ENCODE measurements around the gene TM4SF4. TPM values are rescaled to one million over a fixed set of nuclear protein-coding genes. Genes with fewer than 3 reads are reported as not detected.

TM4SF4 gene
- total RNA-seq, 1 donor from 2014 or later, result 0.67 TPM

DNA sequence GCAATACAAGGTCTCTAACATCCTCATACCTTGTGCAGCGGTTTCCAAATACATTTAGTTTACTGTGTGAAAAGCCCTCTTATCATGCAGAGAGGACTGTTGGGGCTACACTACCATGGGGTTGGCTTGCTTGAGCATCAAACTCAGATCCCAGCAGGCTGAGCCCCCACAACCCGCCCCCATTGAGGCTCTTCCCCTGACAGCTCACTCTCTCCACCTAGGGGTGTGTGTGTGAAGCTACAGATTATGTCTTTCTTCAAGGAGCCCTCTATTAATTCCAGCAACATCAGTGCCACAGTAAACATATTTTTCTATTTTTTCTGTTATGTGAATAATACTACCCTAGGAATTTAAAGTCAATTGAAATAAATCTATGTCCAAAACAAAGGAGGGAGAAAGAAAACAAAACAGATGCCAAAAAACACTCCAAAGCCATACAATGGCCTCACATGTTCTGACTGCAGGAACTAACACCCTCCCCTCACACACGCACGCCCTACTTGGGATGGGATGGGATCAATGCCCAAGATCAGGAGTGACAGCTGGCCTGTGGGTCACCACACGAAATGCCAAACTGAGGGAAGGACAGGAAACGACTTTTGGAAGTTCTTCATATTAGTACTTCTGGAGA lies 14.7 kb downstream of the TM4SF4 start:
- DNase-seq (ENCODE audit: low spot score), result peak; percentile 29
- H3K27ac Mint-ChIP-seq (ENCODE audit: unreplicated experiment), result no peak overlapping the region
- H3K36me3 Mint-ChIP-seq (ENCODE audit: low read depth, unreplicated experiment), result no peaks in the 10 kb centered on the region
- no peaks in the 10 kb centered on the region for H3K9me3 Mint-ChIP-seq (ENCODE audit: unreplicated experiment)
- peaks cover 17% of the 10 kb centered on the region for H3K4me1 Mint-ChIP-seq (ENCODE audit: unreplicated experiment)
- no peaks in the 10 kb centered on the region for H3K27me3 Mint-ChIP-seq (ENCODE audit: unreplicated experiment)
- H3K4me3 Mint-ChIP-seq (ENCODE audit: unreplicated experiment), result no peak overlapping the region
- TF ChIP-seq, protein P1, sequence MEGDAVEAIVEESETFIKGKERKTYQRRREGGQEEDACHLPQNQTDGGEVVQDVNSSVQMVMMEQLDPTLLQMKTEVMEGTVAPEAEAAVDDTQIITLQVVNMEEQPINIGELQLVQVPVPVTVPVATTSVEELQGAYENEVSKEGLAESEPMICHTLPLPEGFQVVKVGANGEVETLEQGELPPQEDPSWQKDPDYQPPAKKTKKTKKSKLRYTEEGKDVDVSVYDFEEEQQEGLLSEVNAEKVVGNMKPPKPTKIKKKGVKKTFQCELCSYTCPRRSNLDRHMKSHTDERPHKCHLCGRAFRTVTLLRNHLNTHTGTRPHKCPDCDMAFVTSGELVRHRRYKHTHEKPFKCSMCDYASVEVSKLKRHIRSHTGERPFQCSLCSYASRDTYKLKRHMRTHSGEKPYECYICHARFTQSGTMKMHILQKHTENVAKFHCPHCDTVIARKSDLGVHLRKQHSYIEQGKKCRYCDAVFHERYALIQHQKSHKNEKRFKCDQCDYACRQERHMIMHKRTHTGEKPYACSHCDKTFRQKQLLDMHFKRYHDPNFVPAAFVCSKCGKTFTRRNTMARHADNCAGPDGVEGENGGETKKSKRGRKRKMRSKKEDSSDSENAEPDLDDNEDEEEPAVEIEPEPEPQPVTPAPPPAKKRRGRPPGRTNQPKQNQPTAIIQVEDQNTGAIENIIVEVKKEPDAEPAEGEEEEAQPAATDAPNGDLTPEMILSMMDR (IDR thresholded peaks at IDR 0.05; ENCODE audit: unreplicated experiment), result peak; percentile 38

DNA sequence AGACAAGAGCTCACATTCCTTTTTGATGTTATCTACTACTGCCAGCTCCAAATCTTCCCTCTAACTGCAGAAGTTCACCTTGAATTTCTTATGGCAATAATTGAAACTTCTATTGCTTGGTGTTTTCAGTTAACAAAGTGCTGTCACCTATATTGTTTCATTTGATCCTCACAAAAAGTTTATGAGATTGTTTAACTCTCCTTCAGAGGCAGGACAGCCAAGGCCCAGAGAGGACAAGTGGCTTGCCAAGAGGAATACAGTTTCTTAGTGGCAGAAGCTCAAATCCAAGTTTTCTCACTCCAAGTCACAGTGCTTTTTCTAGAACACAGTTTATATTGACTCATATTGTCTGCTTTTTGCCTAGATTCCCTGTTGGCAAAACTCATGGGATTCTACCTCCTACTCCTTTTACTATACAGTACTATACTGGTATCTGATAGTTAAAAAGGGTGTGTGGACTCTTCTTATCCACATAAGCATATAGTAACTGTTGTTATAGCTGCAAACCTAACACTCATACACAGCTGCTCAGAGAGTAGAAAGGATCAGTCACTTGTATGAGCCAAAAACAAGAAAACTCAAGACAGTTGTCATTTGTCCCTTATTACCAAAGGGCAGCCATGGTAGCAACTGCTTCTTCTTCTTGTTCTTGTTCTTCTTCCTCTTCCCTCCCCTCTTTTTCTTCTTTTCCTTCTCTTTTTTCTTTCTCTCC lies 15.9 kb downstream of the TM4SF4 start:
- Mint-ChIP-seq H3K27ac (ENCODE audit: unreplicated experiment) (peak overlapping the region; percentile 55), H3K4me3 (ENCODE audit: unreplicated experiment) (no peak overlapping the region), H3K4me1 (ENCODE audit: unreplicated experiment) (peaks cover 17% of the 10 kb centered on the region), H3K36me3 (ENCODE audit: low read depth, unreplicated experiment) (no peaks in the 10 kb centered on the region), H3K27me3 (ENCODE audit: unreplicated experiment) (no peaks in the 10 kb centered on the region), H3K9me3 (ENCODE audit: unreplicated experiment) (no peaks in the 10 kb centered on the region)
- DNase-seq (ENCODE audit: low spot score), result no peak
- TF ChIP-seq, protein P1 (IDR thresholded peaks at IDR 0.05; ENCODE audit: unreplicated experiment), result no peak

DNA sequence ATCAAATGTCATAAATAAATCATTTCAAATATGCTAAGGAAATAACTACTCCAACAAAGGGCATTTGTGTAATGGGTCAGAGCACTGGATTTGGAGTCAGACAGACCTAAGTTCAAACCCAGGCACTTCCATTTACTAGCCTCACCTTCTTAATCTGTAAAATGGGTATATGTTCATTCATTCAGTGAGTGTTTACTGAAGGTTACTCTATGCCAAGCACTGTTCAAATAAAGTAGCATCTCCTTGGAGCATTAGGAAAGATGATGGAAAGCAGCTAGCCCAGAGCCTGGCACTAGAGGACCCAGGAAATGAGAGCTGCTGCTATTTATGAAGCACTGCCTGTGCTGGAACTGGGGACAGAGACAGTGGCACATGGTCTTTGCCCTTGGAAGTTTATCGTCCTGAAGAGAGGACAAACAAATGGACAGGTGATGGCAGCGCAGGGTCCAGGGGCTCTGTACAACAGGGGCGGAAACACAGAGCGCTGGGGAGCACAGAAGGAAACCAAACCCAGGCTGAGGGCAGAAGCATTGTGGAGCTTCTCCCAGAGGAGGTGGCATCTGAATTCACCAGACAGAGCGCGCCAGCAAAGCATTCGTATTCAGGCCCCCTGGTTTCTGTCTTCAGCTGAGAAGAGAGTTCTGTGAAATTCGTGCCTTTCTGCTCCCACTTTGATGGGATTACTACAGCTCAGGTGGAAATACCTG lies 19.0 kb downstream of the TM4SF4 start:
- no peak for DNase-seq (ENCODE audit: low spot score)
- no peak overlapping the region for H3K27ac Mint-ChIP-seq (ENCODE audit: unreplicated experiment)

DNA sequence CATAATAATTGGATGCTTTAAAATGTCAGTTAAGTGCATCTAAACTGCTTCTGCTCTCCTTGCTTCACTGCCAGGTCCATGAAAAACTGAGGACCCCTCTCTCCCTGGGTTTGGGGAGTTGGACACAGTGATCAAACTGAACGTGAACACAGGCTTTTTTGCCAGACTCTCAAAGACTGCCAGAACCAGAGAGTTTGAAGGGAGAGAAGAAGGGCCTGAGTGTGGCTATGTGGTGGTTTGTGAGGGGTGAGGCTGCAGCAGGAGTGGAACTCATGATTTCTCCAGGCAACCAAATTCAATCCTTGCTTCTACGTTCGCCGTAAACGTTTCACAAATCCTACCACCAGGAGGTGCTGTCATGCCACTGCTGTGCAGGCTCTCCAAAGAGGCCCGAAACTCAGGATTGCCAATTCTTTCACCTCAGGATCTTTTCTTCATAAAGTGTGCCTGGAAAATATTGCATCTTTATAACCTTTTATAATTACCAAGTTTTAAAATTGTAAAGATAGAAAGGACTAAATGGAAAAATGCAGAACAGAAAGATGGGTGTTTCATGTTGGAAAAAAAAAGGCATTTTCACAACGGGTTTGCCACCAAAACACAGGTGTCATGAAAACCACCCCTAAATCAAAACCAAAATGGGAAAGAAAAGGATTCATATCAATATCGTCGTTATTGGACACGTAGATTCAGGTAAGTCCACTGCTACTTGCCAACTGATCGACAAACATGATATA lies 19.7 kb downstream of the TM4SF4 start:
- peaks cover 14% of the 10 kb centered on the region for H3K4me1 Mint-ChIP-seq (ENCODE audit: unreplicated experiment)
- peaks cover 2% of the 10 kb centered on the region for H3K27me3 Mint-ChIP-seq (ENCODE audit: unreplicated experiment)
- TF ChIP-seq, protein P1 (IDR thresholded peaks at IDR 0.05; ENCODE audit: unreplicated experiment), result peak; percentile 84
- no peaks in the 10 kb centered on the region for H3K9me3 Mint-ChIP-seq (ENCODE audit: unreplicated experiment)
- H3K27ac Mint-ChIP-seq (ENCODE audit: unreplicated experiment), result no peak overlapping the region
- peak; percentile 79 for DNase-seq (ENCODE audit: low spot score)
- H3K4me3 Mint-ChIP-seq (ENCODE audit: unreplicated experiment), result no peak overlapping the region
- no peaks in the 10 kb centered on the region for H3K36me3 Mint-ChIP-seq (ENCODE audit: low read depth, unreplicated experiment)

More for the DNA sequence above, 19.0 kb downstream of the TM4SF4 start:
- H3K4me1 Mint-ChIP-seq (ENCODE audit: unreplicated experiment), result peaks cover 17% of the 10 kb centered on the region
- peaks cover 2% of the 10 kb centered on the region for H3K27me3 Mint-ChIP-seq (ENCODE audit: unreplicated experiment)
- TF ChIP-seq, protein P1 (IDR thresholded peaks at IDR 0.05; ENCODE audit: unreplicated experiment), result no peak
- no peaks in the 10 kb centered on the region for H3K36me3 Mint-ChIP-seq (ENCODE audit: low read depth, unreplicated experiment)
- H3K9me3 Mint-ChIP-seq (ENCODE audit: unreplicated experiment), result no peaks in the 10 kb centered on the region
- H3K4me3 Mint-ChIP-seq (ENCODE audit: unreplicated experiment), result no peak overlapping the region

All from endothelial cell (in vitro differentiated cells).